B cell (primary cell): Measurements from ENCODE around the gene THADA. TPM values are rescaled to one million over a fixed set of nuclear protein-coding genes. Genes with fewer than 3 reads are reported as not detected.

Source experiments
- ATAC-seq: fragments of 200-7000 bp; cut with Tn5 transposase; one replicate; pipeline ENCODE4 v1.10.0; 2021; ENCODE audit warnings: low read depth, mild to moderate bottlenecking, moderate number of reproducible peaks, moderate library complexity
- CTCF ChIA-PET: fragments of 350-600 bp; sonication (Branson Sonifier 250); formaldehyde crosslinking; loops from one replicate; lab custom pipeline; 2021; ENCODE audit warnings: antibody characterized with exemption, inconsistent platforms; lab: Charles Lee
- POLR2A ChIA-PET: fragments of 350-600 bp; sonication (Branson Sonifier 250); formaldehyde crosslinking; loops from one replicate; lab custom pipeline; 2021; ENCODE audit warnings: antibody characterized with exemption; lab: Charles Lee
- DNase-seq: peaks from one replicate; pipeline ENCODE4 v3.0.0; 2013
- H2AFZ ChIP-seq: 2 replicates; pipeline ENCODE4 v1.6.1; 2012; ENCODE audit warnings: mild to moderate bottlenecking, low read depth, low read length; ENCODE audit not compliant: insufficient read depth, poor library complexity, severe bottlenecking
- H3K27ac ChIP-seq, 2 donors: 1 replicate in 1 of 2; 2 replicates in 1 of 2; pipeline ENCODE4 v1.5.1; 2012 to 2013; ENCODE audit warnings: low read length in 2 of 2, mild to moderate bottlenecking in 2 of 2, moderate library complexity in 1 of 2
- H3K27me3 ChIP-seq, 4 experiments: fragments of 200-600 bp in 1 of 4; sonication (generic) in 1 of 4; replicated peaks in 1 of 4; 1 replicate in 2 of 4; 2 replicates in 2 of 4; pipeline versions ENCODE4 v1.6.1 to v1.7.0; 2013 to 2016; ENCODE audit warnings: low read length in 3 of 4, mild to moderate bottlenecking in 2 of 4, mixed read lengths in 1 of 4, moderate library complexity in 1 of 4; ENCODE audit not compliant: insufficient read depth in 4 of 4, control insufficient read depth in 3 of 4; ENCODE audit errors: control extremely low read depth in 1 of 4
- H3K36me3 ChIP-seq, 2 experiments: replicated peaks in 1 of 2; 1 replicate in 1 of 2; 2 replicates in 1 of 2; pipeline versions ENCODE4 v1.6.1 to v1.7.1; 2013; ENCODE audit warnings: low read length in 1 of 2; ENCODE audit not compliant: insufficient read depth in 2 of 2, control insufficient read depth in 1 of 2; ENCODE audit errors: control extremely low read depth in 1 of 2, extremely low read depth in 1 of 2
- H3K4me1 ChIP-seq, 2 donors: fragments of 200-600 bp in 1 of 2; sonication (generic) in 1 of 2; 1 replicate in 1 of 2; 2 replicates in 1 of 2; pipeline versions ENCODE4 v1.5.1 to v1.6.1; 2013 to 2017; ENCODE audit warnings: low read length in 2 of 2; ENCODE audit not compliant: control insufficient read depth in 2 of 2, insufficient read depth in 2 of 2
- H3K4me2 ChIP-seq: replicated peaks from 2 replicates; pipeline ENCODE3; 2012; ENCODE audit warnings: mild to moderate bottlenecking, low read depth, low read length; ENCODE audit not compliant: poor library complexity, severe bottlenecking
- H3K4me3 ChIP-seq, 5 experiments: fragments of 200-600 bp in 1 of 5; sonication (generic) in 1 of 5; 1 replicate in 3 of 5; 2 replicates in 2 of 5; pipeline versions ENCODE4 v1.5.1 to v1.7.0; 2011 to 2016; ENCODE audit warnings: low read length in 4 of 5, mild to moderate bottlenecking in 4 of 5, low read depth in 2 of 5, control low read depth in 1 of 5, moderate library complexity in 1 of 5; ENCODE audit not compliant: insufficient read depth in 1 of 5; ENCODE audit errors: control extremely low read depth in 1 of 5, extremely low read depth in 1 of 5
- H3K79me2 ChIP-seq: fragments of 200-600 bp; sonication (generic); one replicate; pipeline ENCODE4 v1.6.0; 2016; ENCODE audit warnings: low read length; ENCODE audit not compliant: control insufficient read depth, insufficient read depth
- H3K9ac ChIP-seq: fragments of 200-600 bp; sonication (generic); 2 replicates; pipeline ENCODE4 v1.6.1; 2017; ENCODE audit warnings: mild to moderate bottlenecking, low read length, moderate library complexity
- H3K9me3 ChIP-seq, 3 donors: one replicate each; pipeline versions ENCODE4 v1.6.1 to v1.7.1; 2013; ENCODE audit warnings: low read length in 2 of 3; ENCODE audit not compliant: control insufficient read depth in 2 of 3, insufficient read depth in 1 of 3; ENCODE audit errors: control extremely low read depth in 1 of 3
- H4K20me1 ChIP-seq: 2 replicates; pipeline ENCODE4 v1.6.0; 2012; ENCODE audit warnings: mild to moderate bottlenecking, low read length; ENCODE audit not compliant: insufficient read depth, control insufficient read depth, poor library complexity, severe bottlenecking
- H3K27ac Mint-ChIP-seq: one replicate; pipeline ENCODE4 v1.8.0; 2021; ENCODE audit warnings: mixed read lengths
- H3K27me3 Mint-ChIP-seq: one replicate; pipeline ENCODE4 v1.8.0; 2021; ENCODE audit warnings: mixed read lengths
- H3K4me1 Mint-ChIP-seq: one replicate; pipeline ENCODE4 v1.8.0; 2021; ENCODE audit warnings: mixed read lengths
- H3K4me3 Mint-ChIP-seq: one replicate; pipeline ENCODE4 v1.8.0; 2021; ENCODE audit warnings: mixed read lengths
- H3K9me3 Mint-ChIP-seq: one replicate; pipeline ENCODE4 v1.8.0; 2022; ENCODE audit warnings: mixed read lengths; ENCODE audit not compliant: insufficient read depth
- EZH2 ChIP-seq: IDR thresholded peaks from 2 replicates; pipeline ENCODE4 v1.6.1; 2012; ENCODE audit warnings: borderline replicate concordance, low read depth, mild to moderate bottlenecking, moderate library complexity, low read length; ENCODE audit not compliant: insufficient read depth, poor library complexity, severe bottlenecking
- WGBS: methylation state at CpG from one replicate; pipeline ENCODE4 v1.1.5; 2013; ENCODE audit warnings: missing lambda C conversion rate; ENCODE audit not compliant: insufficient coverage; 5-methylcytosine and 5-hydroxymethylcytosine counted together
- intact Hi-C: fragments of 100-400 bp; cut with micrococcal nuclease; formaldehyde crosslinking; loops from one replicate; pipeline ENCODE4 v1.10.0; 2022
- polyA plus RNA-seq: library from polyadenylated mRNA; depleted of rRNA; stranded (reverse); fragments of >200 nt; gene quantifications from 2 replicates; pipeline ENCODE4 v1.2.3, GENCODE V29; 2012
- total RNA-seq, 2 donors: library from RNA; stranded (reverse); fragments of 120-200 nt in 1 of 2; gene quantifications; 1 replicate in 1 of 2; 2 replicates in 1 of 2; pipeline versions ENCODE4 v1.2.3 to v1.2.4, GENCODE V29; 2013 to 2022
- TF ChIP-seq, protein P1 (sequence below): fragments of 200-600 bp; IDR thresholded peaks from one replicate; pipeline ENCODE4 v1.8.0; 2022; ENCODE audit warnings: antibody characterized with exemption, mild to moderate bottlenecking

Gene THADA
- total and polyA plus RNA-seq, 2 donors (not counting 1 experiment from before 2014, with no cell fraction given) = 17.6 to 48.5 TPM

DNA sequence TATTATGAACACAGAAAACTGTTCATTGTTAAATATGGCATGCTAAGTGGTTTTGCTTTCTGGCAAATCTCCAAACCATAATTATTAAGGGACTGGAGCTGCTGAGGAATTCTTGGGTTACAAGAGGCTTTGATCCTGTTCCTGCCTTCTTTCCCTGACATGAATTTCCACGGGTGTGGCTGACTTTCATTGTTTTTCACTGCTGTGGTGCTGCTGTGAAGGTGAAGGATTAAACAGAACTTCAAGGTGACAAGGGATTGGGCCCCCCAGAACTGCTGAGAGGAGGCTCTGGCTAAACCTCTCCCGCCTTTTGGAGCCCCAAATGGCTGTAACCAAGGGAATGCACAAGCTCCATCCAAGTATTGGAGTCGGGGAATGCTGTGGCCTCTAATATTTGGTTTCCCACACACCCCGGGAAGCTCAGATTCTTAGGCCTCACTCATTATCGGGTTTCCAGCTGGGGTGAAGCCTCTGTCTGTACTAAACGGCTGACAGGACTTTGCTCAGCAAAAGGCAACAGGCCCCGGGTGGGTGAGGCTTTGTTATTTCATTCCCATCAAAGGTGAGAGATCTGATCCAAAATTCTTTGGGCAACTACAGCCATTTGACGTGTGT, 340.4 kb downstream of the THADA start:
- ChIA-PET CTCF (no interaction called here), POLR2A (no interaction called here)
- Histone ChIP-seq H3K79me2 (no peaks in the 10 kb centered on the region), H3K4me3 (no peak overlapping the region), H3K36me3 (peaks cover 2 to 41% of the 10 kb centered on the region in 2 experiments), H3K4me2 (no peak overlapping the region), H3K9ac (no peak overlapping the region), H4K20me1 (no peaks in the 10 kb centered on the region), H3K4me1 (no peaks in the 10 kb centered on the region), H3K9me3 (no peaks in the 10 kb centered on the region), H2AFZ (no peak overlapping the region), H3K27me3 (no peaks in the 10 kb centered on the region), H3K27ac (no peak overlapping the region)
- Mint-ChIP-seq H3K4me3 (no peak overlapping the region), H3K27ac (no peak overlapping the region), H3K9me3 (no peaks in the 10 kb centered on the region), H3K4me1 (no peaks in the 10 kb centered on the region), H3K27me3 (no peaks in the 10 kb centered on the region)
- WGBS = 88% methylated on average over 8 of the region's 8 CpGs
- DNase-seq = no peak
- intact Hi-C loops = no loop called here
- TF ChIP-seq, protein P1, sequence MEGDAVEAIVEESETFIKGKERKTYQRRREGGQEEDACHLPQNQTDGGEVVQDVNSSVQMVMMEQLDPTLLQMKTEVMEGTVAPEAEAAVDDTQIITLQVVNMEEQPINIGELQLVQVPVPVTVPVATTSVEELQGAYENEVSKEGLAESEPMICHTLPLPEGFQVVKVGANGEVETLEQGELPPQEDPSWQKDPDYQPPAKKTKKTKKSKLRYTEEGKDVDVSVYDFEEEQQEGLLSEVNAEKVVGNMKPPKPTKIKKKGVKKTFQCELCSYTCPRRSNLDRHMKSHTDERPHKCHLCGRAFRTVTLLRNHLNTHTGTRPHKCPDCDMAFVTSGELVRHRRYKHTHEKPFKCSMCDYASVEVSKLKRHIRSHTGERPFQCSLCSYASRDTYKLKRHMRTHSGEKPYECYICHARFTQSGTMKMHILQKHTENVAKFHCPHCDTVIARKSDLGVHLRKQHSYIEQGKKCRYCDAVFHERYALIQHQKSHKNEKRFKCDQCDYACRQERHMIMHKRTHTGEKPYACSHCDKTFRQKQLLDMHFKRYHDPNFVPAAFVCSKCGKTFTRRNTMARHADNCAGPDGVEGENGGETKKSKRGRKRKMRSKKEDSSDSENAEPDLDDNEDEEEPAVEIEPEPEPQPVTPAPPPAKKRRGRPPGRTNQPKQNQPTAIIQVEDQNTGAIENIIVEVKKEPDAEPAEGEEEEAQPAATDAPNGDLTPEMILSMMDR = no peak
- no peak for TF ChIP-seq EZH2
- ATAC-seq = no peak

DNA sequence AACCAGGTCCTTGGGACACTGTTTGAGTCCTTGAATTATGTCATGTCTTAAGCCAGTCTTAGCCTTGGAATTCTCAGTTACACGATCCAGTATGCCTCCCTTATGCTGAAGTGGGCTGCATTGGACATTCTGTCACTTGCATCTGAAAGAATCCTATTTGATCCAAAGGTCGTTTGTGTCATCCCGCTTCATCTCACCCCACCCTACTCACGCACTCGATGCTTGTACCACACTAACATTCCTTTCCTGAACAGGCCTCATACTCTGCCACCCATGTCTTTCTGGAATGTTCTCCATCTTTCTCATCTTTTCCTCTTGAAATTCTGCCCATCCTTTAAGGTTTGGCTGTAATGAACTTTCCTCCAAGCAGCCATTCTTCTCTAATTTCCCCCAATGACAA, 341.5 kb downstream of the THADA start:
- no peak for ATAC-seq
- Histone ChIP-seq H4K20me1 (no peaks in the 10 kb centered on the region), H3K27me3 (no peaks in the 10 kb centered on the region), H3K4me1 (no peaks in the 10 kb centered on the region), H3K79me2 (no peaks in the 10 kb centered on the region), H3K9me3 (no peaks in the 10 kb centered on the region), H3K36me3 (peaks cover 6 to 43% of the 10 kb centered on the region in 2 experiments), H3K4me2 (no peak overlapping the region), H3K27ac (no peak overlapping the region), H2AFZ (no peak overlapping the region), H3K4me3 (no peak overlapping the region), H3K9ac (no peak overlapping the region)
- TF ChIP-seq, protein P1 = no peak
- no peak for TF ChIP-seq EZH2
- Mint-ChIP-seq H3K27ac (no peak overlapping the region), H3K9me3 (no peaks in the 10 kb centered on the region), H3K4me3 (no peak overlapping the region), H3K4me1 (no peaks in the 10 kb centered on the region), H3K27me3 (no peaks in the 10 kb centered on the region)
- POLR2A ChIA-PET = interaction anchor here (0.6 kb wide), 2 partner anchors 19 to 142 kb away, joined by 3 to 5 read pairs; no protein-coding TSS in a partner anchor
- intact Hi-C loops = no loop called here
- CTCF ChIA-PET = no interaction called here
- WGBS = 100% methylated on average over 5 of the region's 5 CpGs
- DNase-seq = no peak
